GM12892 (cell line): ENCODE data around the gene TF.

ENCODE experiments used
- POLR2A ChIP-seq: IDR thresholded peaks from 2 replicates; pipeline ENCODE4 v1.6.1; 2011; ENCODE audit warnings: low read depth, low read length, control low read depth
- POLR2AphosphoS5 ChIP-seq: IDR thresholded peaks from 2 replicates; pipeline ENCODE4 v1.6.1; 2011; ENCODE audit warnings: low read depth, low read length, control low read depth

GRCh38 chr3:133734305-133734704, 11.9 kb upstream of the TF start:
- TF ChIP-seq POLR2A (no peak), POLR2AphosphoS5 (no peak)
